Right lobe of liver (tissue), 6 donors: Measurements from ENCODE around the gene PTPA. TPM values are rescaled to one million over a fixed set of nuclear protein-coding genes. Genes with fewer than 3 reads are reported as not detected.

Experiments used
- ATAC-seq, 4 donors: fragments of 200-7000 bp; cut with Tn5 transposase; one replicate each; pipeline ENCODE4 v1.9.1; 2020; ENCODE audit warnings: mild to moderate bottlenecking in 4 of 4, moderate library complexity in 4 of 4
- DNase-seq, 3 donors: peaks; one replicate each; pipeline ENCODE4 v3.0.0-alpha.2; 2020
- H3K27ac ChIP-seq, 3 donors: fragments of 200-600 bp; one replicate each; pipeline ENCODE4 v1.8.0; 2022
- H3K27me3 ChIP-seq, 2 donors: fragments of 200-600 bp; one replicate each; pipeline ENCODE4 v1.8.0; 2022
- H3K36me3 ChIP-seq, 4 donors: fragments of 200-600 bp; sonication (generic) in 1 of 4; one replicate each; pipeline versions ENCODE4 v1.5.1 to v1.8.0; 2017 to 2022; ENCODE audit warnings: control low read depth in 1 of 4
- H3K4me1 ChIP-seq, 4 donors: fragments of 200-600 bp; sonication (generic) in 1 of 4; one replicate each; pipeline versions ENCODE4 v1.5.1 to v1.8.0; 2017 to 2022; ENCODE audit warnings: control low read depth in 1 of 4
- H3K4me3 ChIP-seq, 3 donors: fragments of 200-600 bp; one replicate each; pipeline ENCODE4 v1.8.0; 2022
- H3K9me3 ChIP-seq, 4 donors: fragments of 200-600 bp; sonication (generic) in 1 of 4; one replicate each; pipeline versions ENCODE4 v1.5.1 to v1.8.0; 2017 to 2022; ENCODE audit warnings: control low read depth in 1 of 4
- CTCF ChIP-seq, 4 donors: fragments of 200-600 bp in 3 of 4; fragments of 450-650 bp in 1 of 4; IDR thresholded peaks; one replicate each; pipeline versions ENCODE4 v1.5.1 to v1.8.0; 2016 to 2022; ENCODE audit warnings: antibody characterized with exemption in 4 of 4, mild to moderate bottlenecking in 2 of 4
- POLR2A ChIP-seq: fragments of 450-650 bp; IDR thresholded peaks from one replicate; pipeline ENCODE4 v1.6.1; 2017; ENCODE audit warnings: antibody characterized with exemption, mild to moderate bottlenecking
- WGBS: methylation state at CpG from one replicate; pipeline ENCODE4 v1.1.6; 2018; ENCODE audit warnings: low coverage, low lambda C conversion rate; ENCODE audit not compliant: insufficient coverage; ENCODE audit errors: missing lambda C conversion rate; 5-methylcytosine and 5-hydroxymethylcytosine counted together
- intact Hi-C, 2 donors: fragments of 100-400 bp; cut with DNase I; formaldehyde crosslinking; loops; one replicate each; pipeline versions ENCODE4 v1.11.2 to v1.14.1; 2022
- total RNA-seq, 6 experiments: library from RNA; depleted of rRNA in 2 of 6; stranded (reverse); fragments of >200 nt in 2 of 6; fragmentation: NEBNext Ultra II Directional in 3 of 6; extraction: Animal tissue kit (Norgen Biotek cat#: 25700) in 3 of 6; gene quantifications; one replicate each; pipeline versions ENCODE4 v1.1.0 to v1.2.4, GENCODE V29; 2016 to 2023
- donor health status: DM: no; HTN: yes; CAD: no.
- donor health status: DM: no; HTN: no; CAD: no.
- donor health status: DM: no; HTN: no; CAD: no.
- donor health status: DM: no; HTN: yes; CAD: no.
- donor health status: DM: no; HTN: yes; CAD: no.

The PTPA gene
- total RNA-seq, 6 experiments from 2014 or later, result 55.4 to 123 (median 62.0) TPM

GRCh38 chr9:129103595-129103965, 7.6 kb upstream of the PTPA start:
- Histone ChIP-seq H3K27me3 (no peaks in the 10 kb centered on the region), H3K27ac (no peak overlapping the region), H3K36me3 (peaks cover 0 to 13% (median 4%) of the 10 kb centered on the region in 4 donors), H3K4me3 (no peak overlapping the region), H3K9me3 (no peaks in the 10 kb centered on the region), H3K4me1 (peaks cover 0 to under 1% (median 0%) of the 10 kb centered on the region in 4 donors)
- 83% methylated on average over 1 of the region's 4 CpGs for WGBS
- DNase-seq (no peak), ATAC-seq (peak in 1 of 4 donors; percentile 11)
- TF ChIP-seq CTCF (IDR thresholded peaks at IDR 0.05) (no peak), POLR2A (no peak)
- intact Hi-C loops, result no loop called here

GRCh38 chr9:129104051-129104450, 7.2 kb upstream of the PTPA start:
- Histone ChIP-seq H3K9me3 (no peaks in the 10 kb centered on the region), H3K4me1 (peaks cover 0 to 5% (median 0%) of the 10 kb centered on the region in 4 donors), H3K27me3 (no peaks in the 10 kb centered on the region), H3K27ac (no peak overlapping the region), H3K36me3 (peaks cover 0 to 13% (median 4%) of the 10 kb centered on the region in 4 donors), H3K4me3 (no peak overlapping the region)
- WGBS, result no CpG with 5 or more reads among the region's 11 CpGs
- intact Hi-C loops, result no loop called here
- DNase-seq (no peak), ATAC-seq (no peak)
- TF ChIP-seq CTCF (IDR thresholded peaks at IDR 0.05) (no peak), POLR2A (no peak)

- H3K27ac ChIP-seq, result no peak overlapping the region
- H3K4me1 ChIP-seq, result peaks cover 0 to 15% (median 2%) of the 10 kb centered on the region in 4 donors
- no peaks in the 10 kb centered on the region for H3K27me3 ChIP-seq
- no peak overlapping the region for H3K4me3 ChIP-seq
- no peak for ATAC-seq
- DNase-seq, result no peak
- H3K9me3 ChIP-seq, result no peaks in the 10 kb centered on the region
- intact Hi-C loops, result no loop called here
- WGBS, result 89% methylated on average over 5 of the region's 17 CpGs
- TF ChIP-seq CTCF (IDR thresholded peaks at IDR 0.05), result no peak
- no peak for TF ChIP-seq POLR2A
- peaks cover 0 to 13% (median 0%) of the 10 kb centered on the region in 4 donors for H3K36me3 ChIP-seq
These were observed 5.1 kb upstream of the PTPA start for GRCh38 chr9:129105857-129106694.

- H3K27ac ChIP-seq, result no peak overlapping the region
These were observed 3.6 kb upstream of the PTPA start for GRCh38 chr9:129107651-129108050.

More at GRCh38 chr9:129107651-129108050, 3.6 kb upstream of the PTPA start:
- no peaks in the 10 kb centered on the region for H3K9me3 ChIP-seq
- no peaks in the 10 kb centered on the region for H3K27me3 ChIP-seq
- H3K4me1 ChIP-seq, result peaks cover 0 to 22% (median 5%) of the 10 kb centered on the region in 4 donors
- WGBS, result no CpG with 5 or more reads among the region's 13 CpGs
- no peak for ATAC-seq
- no peak for DNase-seq
- intact Hi-C loops, result no loop called here
- no peak for TF ChIP-seq POLR2A
- TF ChIP-seq CTCF (IDR thresholded peaks at IDR 0.05), result no peak
- peaks cover 0 to 7% (median 0%) of the 10 kb centered on the region in 4 donors for H3K36me3 ChIP-seq
- H3K4me3 ChIP-seq, result no peak overlapping the region
